ENCODE data around the gene KLHDC7B. TPM values are rescaled to one million over a fixed set of nuclear protein-coding genes. Genes with fewer than 3 reads are reported as not detected.
"Not testable (repeated sequence)": the region's sequence is repeated elsewhere in the genome, so short reads cannot be mapped to it uniquely, and the experiment has no call there.

The KLHDC7B gene
- total and polyA plus RNA-seq, 8 donors, result 0.03 to 0.73 (median 0.07) TPM; not detected in 3

- ATAC-seq (no peak), DNase-seq (no peak)
- intact Hi-C loops (cut with DNase I), result no loop called here
- Histone ChIP-seq H3K4me3 (no peak overlapping the region), H3K27ac (no peak overlapping the region), H3K9me3 (no peaks in the 10 kb centered on the region), H3K36me3 (peaks cover 0 to 74% of the 10 kb centered on the region in 2 donors), H3K4me1 (no peaks in the 10 kb centered on the region), H3K27me3 (no peaks in the 10 kb centered on the region)
- TF ChIP-seq, protein P1, sequence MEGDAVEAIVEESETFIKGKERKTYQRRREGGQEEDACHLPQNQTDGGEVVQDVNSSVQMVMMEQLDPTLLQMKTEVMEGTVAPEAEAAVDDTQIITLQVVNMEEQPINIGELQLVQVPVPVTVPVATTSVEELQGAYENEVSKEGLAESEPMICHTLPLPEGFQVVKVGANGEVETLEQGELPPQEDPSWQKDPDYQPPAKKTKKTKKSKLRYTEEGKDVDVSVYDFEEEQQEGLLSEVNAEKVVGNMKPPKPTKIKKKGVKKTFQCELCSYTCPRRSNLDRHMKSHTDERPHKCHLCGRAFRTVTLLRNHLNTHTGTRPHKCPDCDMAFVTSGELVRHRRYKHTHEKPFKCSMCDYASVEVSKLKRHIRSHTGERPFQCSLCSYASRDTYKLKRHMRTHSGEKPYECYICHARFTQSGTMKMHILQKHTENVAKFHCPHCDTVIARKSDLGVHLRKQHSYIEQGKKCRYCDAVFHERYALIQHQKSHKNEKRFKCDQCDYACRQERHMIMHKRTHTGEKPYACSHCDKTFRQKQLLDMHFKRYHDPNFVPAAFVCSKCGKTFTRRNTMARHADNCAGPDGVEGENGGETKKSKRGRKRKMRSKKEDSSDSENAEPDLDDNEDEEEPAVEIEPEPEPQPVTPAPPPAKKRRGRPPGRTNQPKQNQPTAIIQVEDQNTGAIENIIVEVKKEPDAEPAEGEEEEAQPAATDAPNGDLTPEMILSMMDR (IDR thresholded peaks at IDR 0.05), result no peak
Measured at GRCh38 chr22:50517495-50518260, 28.0 kb upstream of the KLHDC7B start.

DNA sequence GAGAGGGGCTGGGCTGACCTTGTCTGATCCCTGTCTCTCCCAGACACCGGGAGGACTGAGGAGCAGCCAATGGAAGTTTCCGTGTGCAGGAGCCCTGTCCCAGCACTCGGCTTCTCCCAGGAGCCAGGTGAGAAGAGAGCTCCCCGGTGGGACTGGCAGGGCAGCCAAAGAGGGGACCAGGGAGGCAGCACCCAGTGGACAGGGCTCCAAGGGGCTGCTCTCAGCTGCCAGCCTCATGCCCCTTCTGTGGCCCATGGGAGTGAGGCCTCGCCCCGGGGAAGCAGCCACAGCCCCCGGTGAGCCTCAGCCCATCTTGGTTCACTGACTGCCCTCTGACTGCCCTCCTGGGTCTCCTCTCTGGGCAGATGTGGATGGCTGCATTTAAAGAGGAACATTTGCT lies 27.1 kb upstream of the KLHDC7B start:
- intact Hi-C loops (cut with DNase I), result no loop called here
- H3K4me1 ChIP-seq, result peaks cover 0 to under 1% of the 10 kb centered on the region in 2 donors
- no peaks in the 10 kb centered on the region for H3K9me3 ChIP-seq
- H3K27me3 ChIP-seq, result no peaks in the 10 kb centered on the region
- peak in 1 of 4 donors; percentile 70 for DNase-seq
- no peak for ATAC-seq
- TF ChIP-seq, protein P1 (IDR thresholded peaks at IDR 0.05), result no peak
- no peak overlapping the region for H3K27ac ChIP-seq
- H3K36me3 ChIP-seq, result peaks cover 0 to 84% of the 10 kb centered on the region in 2 donors
- H3K4me3 ChIP-seq, result no peak overlapping the region

DNA sequence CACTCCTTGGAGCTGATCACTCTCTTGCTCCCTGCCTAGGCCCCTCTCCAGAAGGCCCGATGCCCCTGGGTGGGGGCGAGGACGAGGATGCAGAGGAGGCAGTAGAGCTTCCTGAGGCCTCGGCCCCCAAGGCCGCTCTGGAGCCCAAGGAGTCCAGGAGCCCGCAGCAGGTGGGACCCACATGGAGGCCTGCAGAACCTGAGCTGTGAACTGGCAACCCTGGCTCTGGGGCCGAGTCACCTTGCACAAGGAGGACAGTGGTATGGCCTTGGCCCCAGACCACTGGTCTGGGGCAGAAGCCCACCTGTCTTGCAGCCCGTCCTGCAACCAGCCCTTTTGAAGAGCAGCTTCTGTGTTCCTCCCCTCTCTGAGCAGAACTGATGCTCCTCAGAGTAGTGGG lies 26.5 kb upstream of the KLHDC7B start:
- no peak for ATAC-seq
- Histone ChIP-seq H3K4me3 (no peak overlapping the region), H3K27me3 (no peaks in the 10 kb centered on the region), H3K9me3 (no peaks in the 10 kb centered on the region), H3K27ac (no peak overlapping the region), H3K4me1 (peaks cover 4 to 6% of the 10 kb centered on the region in 2 donors), H3K36me3 (peaks cover 0 to 89% of the 10 kb centered on the region in 2 donors)
- TF ChIP-seq, protein P1 (IDR thresholded peaks at IDR 0.05), result no peak
- intact Hi-C loops (cut with DNase I), result no loop called here
- DNase-seq, result peak in 1 of 4 donors; percentile 67

- intact Hi-C loops (cut with DNase I); H3K4me3 ChIP-seq; H3K9me3 ChIP-seq; H3K27me3 ChIP-seq; ATAC-seq; H3K27ac ChIP-seq: not testable (repeated sequence)
- DNase-seq, result peak in 1 of 4 donors; percentile 0
- H3K36me3 ChIP-seq, result peaks cover 0 to 83% of the 10 kb centered on the region in 2 donors
- H3K4me1 ChIP-seq, result peaks cover 13 to 16% of the 10 kb centered on the region in 2 donors
Measured at GRCh38 chr22:50520184-50520583, 25.5 kb upstream of the KLHDC7B start.

- Histone ChIP-seq H3K4me1 (peaks cover 13 to 17% of the 10 kb centered on the region in 2 donors), H3K27me3 (no peaks in the 10 kb centered on the region), H3K36me3 (peaks cover 0 to 83% of the 10 kb centered on the region in 2 donors), H3K27ac (no peak overlapping the region), H3K4me3 (no peak overlapping the region), H3K9me3 (no peaks in the 10 kb centered on the region)
- intact Hi-C loops (cut with DNase I), result no loop called here
- TF ChIP-seq, protein P1 (IDR thresholded peaks at IDR 0.05), result no peak
- ATAC-seq (no peak), DNase-seq (peak in 1 of 4 donors; percentile 70)
Measured at GRCh38 chr22:50520826-50521453, 24.8 kb upstream of the KLHDC7B start.

Data from left lung (tissue), 10 donors.